NT2/D1 (cell line): ENCODE results near the gene MLLT3.

ENCODE experiments used
- DNase-seq: peaks from one replicate; pipeline ENCODE4 v3.0.0-alpha.2; 2011; ENCODE audit warnings: low read depth, low spot score
- H3K27me3 ChIP-seq: 2 replicates; pipeline ENCODE4 v1.6.0; 2011; ENCODE audit warnings: mild to moderate bottlenecking; ENCODE audit not compliant: insufficient read length, insufficient read depth
- H3K36me3 ChIP-seq: 2 replicates; pipeline ENCODE4 v1.6.1; 2011; ENCODE audit warnings: mild to moderate bottlenecking, low read length, mixed read lengths; ENCODE audit not compliant: insufficient read depth, insufficient read length
- H3K4me1 ChIP-seq: 2 replicates; pipeline ENCODE4 v1.5.1; 2011; ENCODE audit not compliant: insufficient read depth, insufficient read length
- H3K4me3 ChIP-seq: 2 replicates; pipeline ENCODE4 v1.5.1; 2011; ENCODE audit warnings: low read depth; ENCODE audit not compliant: insufficient read length
- H3K9ac ChIP-seq: 2 replicates; pipeline ENCODE4 v1.6.0; 2011; ENCODE audit warnings: low read depth; ENCODE audit not compliant: insufficient read length
- H3K9me3 ChIP-seq: 2 replicates; pipeline ENCODE4 v1.5.1; 2011; ENCODE audit warnings: mild to moderate bottlenecking, low read length; ENCODE audit not compliant: insufficient read depth
- SUZ12 ChIP-seq: IDR thresholded peaks from 2 replicates; pipeline ENCODE4 v1.6.1; 2011; ENCODE audit not compliant: insufficient read length, insufficient read depth; ENCODE audit errors: extremely low read depth
- YY1 ChIP-seq: IDR thresholded peaks from 2 replicates; pipeline ENCODE4 v1.6.1; 2011; ENCODE audit not compliant: insufficient read length, insufficient read depth
- ZNF274 ChIP-seq: IDR thresholded peaks from 2 replicates; pipeline ENCODE4 v1.6.1; 2011; ENCODE audit warnings: mild to moderate bottlenecking, low read depth, low read length

The MLLT3 gene

DNA sequence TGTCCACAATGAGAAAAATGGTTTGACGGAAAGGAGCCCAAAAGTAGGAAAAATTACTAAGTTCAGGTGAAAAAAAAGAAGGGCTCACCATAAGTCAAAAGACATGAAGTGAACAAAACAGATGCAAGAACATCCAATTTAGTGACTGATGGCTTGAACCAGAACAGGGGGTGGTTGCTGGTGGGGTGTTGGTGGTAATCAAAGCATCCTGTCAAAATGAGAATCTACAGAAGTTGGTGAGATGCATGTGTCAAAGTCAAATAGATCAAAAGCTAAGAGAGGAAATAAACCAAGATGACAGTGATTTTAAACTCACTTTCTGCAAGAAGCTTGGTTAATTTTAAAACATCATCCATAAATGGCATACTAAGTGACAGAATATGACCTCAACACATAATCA, 117.4 kb downstream of the MLLT3 start:
- Histone ChIP-seq H3K9me3 (no peaks in the 10 kb centered on the region), H3K27me3 (no peaks in the 10 kb centered on the region), H3K36me3 (no peaks in the 10 kb centered on the region), H3K4me3 (no peak overlapping the region), H3K4me1 (no peaks in the 10 kb centered on the region), H3K9ac (no peak overlapping the region)
- TF ChIP-seq ZNF274 (no peak), SUZ12 (no peak), YY1 (no peak)
- no peak for DNase-seq

DNA sequence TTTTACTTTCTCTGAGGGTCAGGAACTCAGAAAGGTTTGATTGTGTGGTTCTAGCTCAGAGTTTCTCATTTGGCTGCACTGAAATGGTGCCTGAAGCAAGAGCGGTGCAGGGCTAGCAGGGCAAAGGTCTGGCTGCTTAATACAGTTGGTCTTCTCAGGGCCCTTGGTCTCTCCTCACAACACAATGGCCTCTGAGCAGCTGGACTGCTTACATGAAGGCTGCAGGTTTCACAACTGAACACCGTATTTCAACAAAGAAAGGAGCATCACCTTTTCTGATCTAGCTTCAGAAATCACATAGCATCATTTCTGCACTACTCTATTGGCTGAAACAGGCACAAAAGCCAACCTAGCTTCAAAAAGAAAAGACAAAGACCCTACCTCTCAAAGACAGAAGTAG, 122.2 kb downstream of the MLLT3 start:
- Histone ChIP-seq H3K9me3 (no peaks in the 10 kb centered on the region), H3K36me3 (no peaks in the 10 kb centered on the region), H3K9ac (no peak overlapping the region), H3K4me3 (no peak overlapping the region), H3K4me1 (no peaks in the 10 kb centered on the region), H3K27me3 (no peaks in the 10 kb centered on the region)
- no peak for DNase-seq
- TF ChIP-seq YY1 (no peak), SUZ12 (no peak), ZNF274 (no peak)

DNA sequence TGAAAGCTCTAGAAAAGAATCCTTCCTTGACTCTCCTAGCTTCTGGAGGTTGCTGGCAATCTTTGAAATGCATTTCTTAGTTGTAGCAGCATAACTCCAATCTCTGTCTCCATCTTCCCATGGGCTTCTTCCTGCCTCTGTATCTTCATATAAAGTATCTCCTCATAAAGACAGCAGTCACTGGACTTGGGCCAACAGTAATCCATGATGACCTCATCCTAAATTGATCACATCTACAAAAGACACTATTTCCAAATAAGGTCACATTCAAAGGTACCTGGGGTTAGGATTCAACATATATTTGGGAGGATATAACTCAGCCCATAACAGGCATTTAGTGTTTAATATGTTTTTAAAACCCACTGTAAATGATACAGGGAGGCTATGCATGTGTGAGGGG, 123.3 kb downstream of the MLLT3 start:
- no peak for DNase-seq
- Histone ChIP-seq H3K9me3 (no peaks in the 10 kb centered on the region), H3K9ac (no peak overlapping the region), H3K36me3 (no peaks in the 10 kb centered on the region), H3K4me1 (no peaks in the 10 kb centered on the region), H3K27me3 (no peaks in the 10 kb centered on the region), H3K4me3 (no peak overlapping the region)
- TF ChIP-seq YY1 = no peak
- TF ChIP-seq SUZ12 = no peak
- TF ChIP-seq ZNF274 = no peak

DNA sequence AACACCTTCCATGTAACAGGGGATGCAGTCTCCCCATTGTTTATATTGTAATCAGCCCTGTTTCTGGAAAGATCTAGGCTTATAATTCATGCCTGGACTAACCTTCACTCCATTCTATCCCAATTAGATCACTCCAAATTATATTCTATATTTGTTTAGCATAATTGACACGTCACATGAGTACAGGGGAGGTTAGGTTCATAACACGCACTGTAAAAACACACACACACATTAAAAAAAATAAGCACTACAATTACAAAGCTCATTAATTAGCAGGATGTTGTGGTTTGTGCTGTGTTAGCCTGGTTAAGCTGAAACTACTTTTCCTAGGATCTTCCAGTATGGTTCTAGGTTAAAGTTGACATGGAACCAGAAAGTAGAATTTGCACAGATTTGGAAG, 126.0 kb downstream of the MLLT3 start:
- no peak for TF ChIP-seq YY1
- TF ChIP-seq SUZ12 = no peak
- no peak for TF ChIP-seq ZNF274
- H3K4me3 ChIP-seq = no peak overlapping the region
- DNase-seq = no peak

DNA sequence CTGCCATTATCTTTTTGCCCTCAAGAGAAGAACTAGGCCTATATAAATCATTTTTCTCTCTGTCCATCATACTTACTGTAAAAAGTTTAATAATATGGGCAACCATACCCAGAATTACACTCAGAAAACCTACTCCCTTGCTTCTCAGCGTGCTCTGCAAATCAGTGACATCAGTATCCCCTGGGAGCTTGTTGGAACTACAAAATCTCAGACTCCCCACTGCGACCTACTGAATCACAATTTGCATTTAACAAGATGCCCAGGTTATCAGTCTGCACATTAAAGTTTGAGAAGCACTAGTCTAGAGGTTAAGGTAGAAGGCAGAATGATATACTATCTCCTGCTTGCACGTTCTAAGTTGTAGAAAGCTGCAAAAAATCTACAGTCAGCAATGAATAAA, 127.2 kb downstream of the MLLT3 start:
- DNase-seq = no peak
- Histone ChIP-seq H3K9ac (no peak overlapping the region), H3K4me3 (no peak overlapping the region), H3K9me3 (no peaks in the 10 kb centered on the region), H3K4me1 (no peaks in the 10 kb centered on the region), H3K36me3 (no peaks in the 10 kb centered on the region), H3K27me3 (no peaks in the 10 kb centered on the region)
- TF ChIP-seq ZNF274 (no peak), SUZ12 (no peak), YY1 (no peak)

More for the DNA sequence above, 126.0 kb downstream of the MLLT3 start:
- no peaks in the 10 kb centered on the region for H3K36me3 ChIP-seq
- H3K9me3 ChIP-seq = no peaks in the 10 kb centered on the region
- H3K9ac ChIP-seq = no peak overlapping the region
- H3K4me1 ChIP-seq = no peaks in the 10 kb centered on the region
- H3K27me3 ChIP-seq = no peaks in the 10 kb centered on the region

DNA sequence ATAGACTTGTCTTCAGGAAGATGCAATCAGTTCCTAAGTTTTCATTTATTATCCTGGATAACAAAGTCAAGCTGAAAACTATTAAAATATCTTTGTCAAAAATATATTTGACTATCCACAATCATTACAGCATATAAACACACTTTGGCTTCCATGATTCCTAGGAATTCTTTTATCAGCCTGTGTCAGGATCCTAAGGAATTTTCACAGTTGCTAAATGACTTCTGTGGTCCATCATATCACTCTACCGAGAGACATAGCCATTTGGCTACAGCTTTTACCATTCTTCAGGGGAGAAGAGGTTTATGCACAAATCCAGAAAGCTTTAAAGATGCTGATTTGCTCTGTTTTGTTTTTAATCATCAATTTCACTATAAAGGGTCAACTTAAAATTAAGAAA, 128.3 kb downstream of the MLLT3 start:
- Histone ChIP-seq H3K4me3 (no peak overlapping the region), H3K27me3 (no peaks in the 10 kb centered on the region), H3K4me1 (no peaks in the 10 kb centered on the region), H3K9me3 (no peaks in the 10 kb centered on the region), H3K9ac (no peak overlapping the region), H3K36me3 (no peaks in the 10 kb centered on the region)
- TF ChIP-seq YY1 (no peak), ZNF274 (no peak), SUZ12 (no peak)
- no peak for DNase-seq

DNA sequence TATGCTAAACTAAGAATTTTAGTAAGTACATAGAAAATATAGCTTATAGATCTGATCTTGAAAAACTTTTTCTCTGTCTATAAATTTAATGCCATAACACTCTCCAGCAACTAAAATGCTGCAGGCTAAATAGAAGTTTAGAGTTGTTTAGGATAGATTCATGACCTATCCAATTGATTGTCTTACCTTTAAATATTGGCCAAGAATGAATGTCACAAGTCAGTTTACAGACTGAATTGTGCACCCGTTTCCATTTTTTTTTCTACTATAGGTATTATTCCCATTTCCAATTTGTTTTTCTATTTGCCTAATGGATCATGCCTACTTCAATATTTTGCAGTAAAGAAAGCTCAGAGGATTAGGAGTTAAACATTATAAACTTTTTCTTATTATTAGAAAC, 129.5 kb downstream of the MLLT3 start:
- H3K4me1 ChIP-seq = no peaks in the 10 kb centered on the region
- H3K9me3 ChIP-seq = no peaks in the 10 kb centered on the region
- no peaks in the 10 kb centered on the region for H3K27me3 ChIP-seq
- DNase-seq = no peak
- no peaks in the 10 kb centered on the region for H3K36me3 ChIP-seq
- H3K4me3 ChIP-seq = no peak overlapping the region
- no peak for TF ChIP-seq SUZ12
- H3K9ac ChIP-seq = no peak overlapping the region

DNA sequence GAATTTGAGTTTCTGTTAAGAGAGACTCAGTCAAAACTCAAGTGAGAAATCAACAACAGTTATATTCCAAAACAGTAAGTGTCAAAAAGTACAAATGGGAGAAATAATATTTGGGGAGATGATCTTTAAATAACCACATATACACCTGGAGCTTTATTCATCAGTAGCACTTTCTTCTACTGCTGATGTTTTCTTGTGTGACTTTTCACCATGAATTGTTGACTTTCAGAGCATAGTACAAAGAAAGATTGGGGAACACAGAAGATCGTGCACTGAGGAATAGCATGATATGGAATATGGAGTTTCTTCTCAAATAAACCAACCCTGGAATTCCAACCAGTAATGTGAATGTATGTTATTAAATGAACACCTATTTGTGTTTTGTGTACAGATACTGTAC, 130.7 kb downstream of the MLLT3 start:
- H3K36me3 ChIP-seq = no peaks in the 10 kb centered on the region
- no peaks in the 10 kb centered on the region for H3K9me3 ChIP-seq
- no peaks in the 10 kb centered on the region for H3K27me3 ChIP-seq
- TF ChIP-seq SUZ12 (no peak), YY1 (no peak), ZNF274 (no peak)
- DNase-seq = no peak
- H3K9ac ChIP-seq = no peak overlapping the region
- no peak overlapping the region for H3K4me3 ChIP-seq
- H3K4me1 ChIP-seq = no peaks in the 10 kb centered on the region
